Endothelial cell of umbilical vein (primary cell): ENCODE measurements around the gene RET. TPM values are rescaled to one million over a fixed set of nuclear protein-coding genes. Genes with fewer than 3 reads are reported as not detected.

Experiments
- BruUV-seq: library from RNA; stranded (reverse); fragments of 400-500 nt; replicated peaks from 2 replicates; lab custom pipeline; 2021; lab: Mats Ljungman, UMichigan
- CTCF ChIA-PET: fragments of 300-600, 350-600 bp; sonication (Branson Sonifier 250); formaldehyde crosslinking; loops from one replicate; lab custom pipeline; 2021; ENCODE audit warnings: antibody characterized with exemption, inconsistent platforms; lab: Charles Lee
- POLR2A ChIA-PET: fragments of 300-600, 350-600 bp; sonication (Branson Sonifier 250); formaldehyde crosslinking; loops from one replicate; lab custom pipeline; 2021; ENCODE audit warnings: antibody characterized with exemption, inconsistent platforms; lab: Charles Lee
- DNase-seq: peaks from one replicate; pipeline ENCODE4 v3.0.0-alpha.2; 2011; ENCODE audit warnings: low read depth, low spot score
- FAIRE-seq: peaks from 2 replicates; lab custom pipeline; 2011; peaks lifted over from hg19 to GRCh38; lab: Jason Lieb, UNC
- H2AFZ ChIP-seq: 2 replicates; pipeline ENCODE4 v1.6.0; 2012; ENCODE audit warnings: low read depth, low read length, control low read depth, inconsistent platforms
- H3K27ac ChIP-seq: 2 replicates; pipeline ENCODE4 v1.5.1; 2011; ENCODE audit warnings: low read depth, mild to moderate bottlenecking, control low read depth, low read length, moderate library complexity; ENCODE audit not compliant: insufficient read depth
- H3K27me3 ChIP-seq, 2 experiments: 2 replicates each; pipeline versions ENCODE4 v1.6.0 to v1.6.1; 2011; ENCODE audit warnings: low read length in 2 of 2, mixed read lengths in 1 of 2; ENCODE audit not compliant: control insufficient read depth in 2 of 2, insufficient read depth in 2 of 2
- H3K36me3 ChIP-seq, 2 experiments: 2 replicates in 1 of 2; 3 replicates in 1 of 2; pipeline ENCODE4 v1.5.1; 2011; ENCODE audit warnings: low read length in 2 of 2, mild to moderate bottlenecking in 1 of 2, moderate library complexity in 1 of 2; ENCODE audit not compliant: control insufficient read depth in 2 of 2, insufficient read depth in 2 of 2; ENCODE audit errors: extremely low read depth in 1 of 2
- H3K4me1 ChIP-seq: 3 replicates; pipeline ENCODE4 v1.5.1; 2011; ENCODE audit warnings: mild to moderate bottlenecking, low read length; ENCODE audit not compliant: control insufficient read depth, insufficient read depth; ENCODE audit errors: extremely low read depth
- H3K4me2 ChIP-seq: 2 replicates; pipeline ENCODE4 v1.6.1; 2011; ENCODE audit warnings: low read length, control low read depth, mixed read lengths; ENCODE audit not compliant: insufficient read depth
- H3K4me3 ChIP-seq, 3 experiments: fragments of 200-600 bp in 1 of 3; sonication (generic), shearing (Covaris generic) in 1 of 3; replicated peaks in 1 of 3; 2 replicates each; pipeline ENCODE4 v1.5.1; 2011 to 2016; ENCODE audit warnings: control low read depth in 3 of 3, low read length in 3 of 3, mild to moderate bottlenecking in 2 of 3, inconsistent platforms in 1 of 3, low read depth in 1 of 3, moderate library complexity in 1 of 3; ENCODE audit not compliant: insufficient read depth in 1 of 3
- H3K79me2 ChIP-seq: 2 replicates; pipeline ENCODE4 v1.6.0; 2012; ENCODE audit warnings: low read length, inconsistent platforms; ENCODE audit not compliant: control insufficient read depth, insufficient read depth
- H3K9ac ChIP-seq: replicated peaks from 2 replicates; pipeline ENCODE3; 2011; ENCODE audit warnings: low read length, control low read depth; ENCODE audit not compliant: insufficient read depth; ENCODE audit errors: extremely low read depth
- H3K9me1 ChIP-seq: replicated peaks from 3 replicates; pipeline ENCODE4 v1.6.0; 2011; ENCODE audit warnings: mild to moderate bottlenecking, low read length; ENCODE audit not compliant: control insufficient read depth, insufficient read depth; ENCODE audit errors: extremely low read depth
- H3K9me3 ChIP-seq: replicated peaks from 2 replicates; pipeline ENCODE4 v1.5.1; 2012; ENCODE audit warnings: low read length, inconsistent platforms; ENCODE audit not compliant: control insufficient read depth, insufficient read depth
- H4K20me1 ChIP-seq: replicated peaks from 2 replicates; pipeline ENCODE3; 2011; ENCODE audit warnings: mild to moderate bottlenecking, low read length; ENCODE audit not compliant: control insufficient read depth, insufficient read depth; ENCODE audit errors: extremely low read depth
- EZH2 ChIP-seq: IDR thresholded peaks from 2 replicates; pipeline ENCODE4 v1.6.1; 2012; ENCODE audit warnings: borderline replicate concordance, low read depth, mild to moderate bottlenecking, moderate library complexity, low read length, inconsistent platforms; ENCODE audit not compliant: severe bottlenecking
- GATA2 ChIP-seq: IDR thresholded peaks from 2 replicates; pipeline ENCODE4 v1.7.0; 2011; ENCODE audit warnings: low read depth, mild to moderate bottlenecking, moderate library complexity, mixed read lengths, low read length; ENCODE audit not compliant: insufficient read length, insufficient read depth
- POLR2A ChIP-seq: IDR thresholded peaks from 2 replicates; pipeline ENCODE4 v1.6.1; 2012; ENCODE audit warnings: low read depth, mild to moderate bottlenecking, control low read depth, low read length
- POLR2AphosphoS5 ChIP-seq: IDR thresholded peaks from 2 replicates; pipeline ENCODE4 v1.6.1; 2012; ENCODE audit warnings: low read depth, mild to moderate bottlenecking, control low read depth, low read length, moderate library complexity; ENCODE audit not compliant: insufficient read depth
- dilution Hi-C: fragments of 300-500 bp; cut with MboI; formaldehyde crosslinking; loops from one replicate; pipeline ENCODE4 v1.15.0; 2019; ENCODE audit warnings: low sequenced_read_pairs; ENCODE audit not compliant: extremely low pct_ligation_motif_present
- intact Hi-C: fragments of 100-400 bp; cut with micrococcal nuclease; formaldehyde crosslinking; loops from one replicate; pipeline ENCODE4 v1.10.0; 2022
- polyA plus RNA-seq, 4 experiments: library from polyadenylated mRNA; depleted of rRNA in 3 of 4; stranded (reverse) in 3 of 4; unstranded in 1 of 4; fragments of >200 nt; gene quantifications; 2 replicates each; pipeline versions ENCODE4 v1.2.1 to v1.2.3, GENCODE V29; 2011 to 2012; ENCODE audit warnings: missing spikeins in 1 of 4
- total RNA-seq: library from RNA; stranded (reverse); gene quantifications from 2 replicates; pipeline ENCODE4 v1.2.3, GENCODE V29; 2021
- TF ChIP-seq, protein P1 (sequence below), 2 donors: IDR thresholded peaks; 1 replicate in 1 of 2; 2 replicates in 1 of 2; pipeline ENCODE4 v1.5.1; 2011; ENCODE audit warnings: low read length in 2 of 2, mild to moderate bottlenecking in 2 of 2, moderate library complexity in 2 of 2, control low read depth in 1 of 2, inconsistent platforms in 1 of 2, low read depth in 1 of 2; ENCODE audit not compliant: insufficient read depth in 1 of 2; ENCODE audit errors: extremely low read depth in 1 of 2

RET gene
- total and polyA plus RNA-seq, 2 donors (not counting 3 experiments of a cell fraction or from before 2014, with no cell fraction given) = 0.04 to 0.22 TPM

DNA sequence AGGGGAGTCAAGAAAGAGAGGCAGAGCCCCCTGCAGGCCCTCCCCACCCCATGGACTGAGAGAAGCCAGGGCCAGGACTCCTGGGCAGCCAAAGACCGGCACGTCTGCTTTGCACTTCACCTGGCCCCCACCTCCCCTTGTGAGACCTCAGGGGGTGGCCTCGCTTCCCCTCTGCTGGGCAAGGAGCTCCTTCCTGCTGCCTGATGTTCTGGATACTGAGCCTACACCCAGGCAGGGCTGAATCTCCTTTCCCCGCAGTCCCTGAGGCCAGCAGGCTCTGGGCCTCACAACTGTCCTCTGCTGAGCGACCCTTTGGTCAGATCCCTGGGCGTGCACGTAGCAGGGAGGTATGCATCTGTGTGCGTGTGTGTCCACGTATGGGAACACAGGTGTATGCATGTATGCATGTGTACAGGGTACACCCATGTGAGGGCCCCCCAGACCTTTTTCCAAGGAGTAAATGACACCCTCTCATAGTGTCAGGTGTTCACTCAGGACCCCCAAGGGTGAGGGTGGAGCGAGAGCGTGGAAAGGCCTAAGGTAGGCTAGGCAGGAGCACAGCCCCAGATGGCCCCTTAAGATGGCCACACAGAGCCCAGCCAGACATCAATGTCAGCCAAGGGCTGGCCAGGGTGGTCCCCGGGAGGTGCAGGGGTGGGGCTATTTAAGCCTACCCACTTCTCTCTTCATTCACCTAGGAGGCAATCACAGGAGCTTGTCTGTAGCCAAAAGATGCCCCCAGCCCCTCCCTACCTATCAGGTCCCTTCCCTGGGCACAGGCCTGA, 1.9 kb upstream of the RET start:
- TF ChIP-seq, protein P1, sequence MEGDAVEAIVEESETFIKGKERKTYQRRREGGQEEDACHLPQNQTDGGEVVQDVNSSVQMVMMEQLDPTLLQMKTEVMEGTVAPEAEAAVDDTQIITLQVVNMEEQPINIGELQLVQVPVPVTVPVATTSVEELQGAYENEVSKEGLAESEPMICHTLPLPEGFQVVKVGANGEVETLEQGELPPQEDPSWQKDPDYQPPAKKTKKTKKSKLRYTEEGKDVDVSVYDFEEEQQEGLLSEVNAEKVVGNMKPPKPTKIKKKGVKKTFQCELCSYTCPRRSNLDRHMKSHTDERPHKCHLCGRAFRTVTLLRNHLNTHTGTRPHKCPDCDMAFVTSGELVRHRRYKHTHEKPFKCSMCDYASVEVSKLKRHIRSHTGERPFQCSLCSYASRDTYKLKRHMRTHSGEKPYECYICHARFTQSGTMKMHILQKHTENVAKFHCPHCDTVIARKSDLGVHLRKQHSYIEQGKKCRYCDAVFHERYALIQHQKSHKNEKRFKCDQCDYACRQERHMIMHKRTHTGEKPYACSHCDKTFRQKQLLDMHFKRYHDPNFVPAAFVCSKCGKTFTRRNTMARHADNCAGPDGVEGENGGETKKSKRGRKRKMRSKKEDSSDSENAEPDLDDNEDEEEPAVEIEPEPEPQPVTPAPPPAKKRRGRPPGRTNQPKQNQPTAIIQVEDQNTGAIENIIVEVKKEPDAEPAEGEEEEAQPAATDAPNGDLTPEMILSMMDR (IDR thresholded peaks at IDR 0.05; ENCODE audit: extremely low read depth in 1 of 2, insufficient read depth in 1 of 2, low read depth in 1 of 2, low read length in 2 of 2) = no peak
- TF ChIP-seq POLR2A (no peak), GATA2 (no peak), POLR2AphosphoS5 (no peak), EZH2 (no peak)
- ChIA-PET CTCF (no interaction called here), POLR2A (no interaction called here)
- no peak overlapping the region for H3K4me3 ChIP-seq
- no peak overlapping the region for H2AFZ ChIP-seq
- DNase-seq (no peak), FAIRE-seq (no peak)
- H3K4me2 ChIP-seq = no peak overlapping the region
- no peaks in the 10 kb centered on the region for H3K9me1 ChIP-seq
- no peaks in the 10 kb centered on the region for H3K79me2 ChIP-seq
- BruUV-seq = no TSS peak
- no peaks in the 10 kb centered on the region for H3K36me3 ChIP-seq
- no peak overlapping the region for H3K27ac ChIP-seq
- dilution Hi-C loops = no loop called here
- peaks cover 17% of the 10 kb centered on the region in 2 experiments for H3K27me3 ChIP-seq
- peaks cover 2% of the 10 kb centered on the region for H3K4me1 ChIP-seq
- H3K9ac ChIP-seq = no peak overlapping the region
- intact Hi-C loops = no loop called here
- no peaks in the 10 kb centered on the region for H3K9me3 ChIP-seq
- H4K20me1 ChIP-seq = no peaks in the 10 kb centered on the region
